GM21786 (cell line): ENCODE results near the gene PTPN6.
A peak's percentile ranks its signal among the peaks of the same experiment; 100 is the strongest.

Experiments
- ATAC-seq: cut with Tn5 transposase; IDR thresholded peaks from one replicate; pipeline ENCODE4 v1.9.1; 2021; ENCODE audit not compliant: unreplicated experiment

The PTPN6 gene

GRCh38 chr12:6965026-6965661, 14.0 kb downstream of the PTPN6 start:
- ATAC-seq: peak; percentile 50

DNA sequence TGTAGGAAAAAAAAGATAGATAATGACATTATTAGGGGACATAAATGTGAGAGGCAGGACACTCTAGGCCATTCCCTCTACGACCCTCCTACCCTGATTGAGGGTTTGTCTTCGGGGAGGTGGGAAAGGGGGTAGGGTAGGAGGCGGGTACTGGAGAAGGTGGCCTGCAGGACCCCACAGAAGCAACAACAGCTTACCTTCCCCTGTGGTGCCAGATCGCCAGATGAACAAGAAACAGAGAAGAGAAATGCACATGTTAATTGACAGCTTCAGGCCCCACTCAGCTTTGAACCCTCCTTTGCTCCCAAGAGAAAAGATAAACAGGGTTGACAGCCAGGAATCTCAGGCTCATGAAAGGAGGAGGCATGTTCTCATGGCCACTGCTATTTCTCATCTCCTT, 14.6 kb downstream of the PTPN6 start:
- ATAC-seq: no peak

- no peak for ATAC-seq
Measured at GRCh38 chr12:6966351-6966750, 15.2 kb downstream of the PTPN6 start.

DNA sequence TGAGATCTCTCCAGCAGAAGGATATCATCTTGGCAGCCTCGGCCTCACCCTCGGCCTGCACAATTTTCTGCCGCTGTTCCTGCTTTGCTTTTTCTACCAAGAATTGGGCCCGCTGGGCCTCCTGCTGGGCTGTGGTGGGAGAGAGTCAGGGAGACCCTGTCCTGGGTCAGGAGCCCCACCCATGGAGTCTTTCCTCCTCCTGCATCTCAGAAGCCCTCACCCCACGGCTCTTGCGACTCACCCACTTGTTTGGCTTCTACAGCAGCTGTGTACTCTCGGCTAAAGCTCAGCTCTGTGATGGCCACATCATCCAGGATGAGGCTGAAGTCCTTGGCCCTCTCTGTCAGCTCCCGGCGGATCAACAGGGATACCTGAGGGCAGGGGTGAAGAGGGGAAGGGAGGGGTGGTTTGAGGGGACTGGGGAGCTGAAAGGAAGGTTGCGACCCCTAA, 16.5 kb downstream of the PTPN6 start:
- no peak for ATAC-seq

GRCh38 chr12:6968426-6968825, 17.3 kb downstream of the PTPN6 start:
- ATAC-seq: no peak

- peak; percentile 20 for ATAC-seq
Measured at GRCh38 chr12:6970096-6970527, 19.0 kb downstream of the PTPN6 start.

DNA sequence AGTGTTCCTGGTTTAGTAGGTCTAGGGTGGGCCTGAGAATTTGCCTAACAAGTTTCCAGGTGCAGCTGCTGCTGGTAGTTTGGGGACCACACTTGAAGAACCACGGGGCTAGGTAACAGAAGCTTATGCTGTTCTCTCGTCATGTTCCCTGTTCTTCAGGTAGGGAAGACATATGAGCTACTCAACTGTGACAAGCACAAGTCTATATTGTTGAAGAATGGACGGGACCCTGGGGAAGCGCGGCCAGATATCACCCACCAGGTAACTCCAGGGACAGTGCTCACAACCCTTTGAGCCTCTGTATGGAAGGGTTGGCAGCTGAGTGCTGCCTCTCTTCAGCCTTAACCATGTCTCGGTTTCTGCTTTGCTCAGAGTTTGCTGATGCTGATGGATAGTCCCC, 23.0 kb downstream of the PTPN6 start:
- ATAC-seq: no peak

GRCh38 chr12:6975297-6976032, 24.3 kb downstream of the PTPN6 start:
- ATAC-seq: no peak

- no peak for ATAC-seq
Measured at GRCh38 chr12:6977653-6978052, 26.5 kb downstream of the PTPN6 start.

- no peak for ATAC-seq
Measured at GRCh38 chr12:6978188-6978587, 27.0 kb downstream of the PTPN6 start.

- no peak for ATAC-seq
Measured at GRCh38 chr12:6978611-6979011, 27.5 kb downstream of the PTPN6 start.

DNA sequence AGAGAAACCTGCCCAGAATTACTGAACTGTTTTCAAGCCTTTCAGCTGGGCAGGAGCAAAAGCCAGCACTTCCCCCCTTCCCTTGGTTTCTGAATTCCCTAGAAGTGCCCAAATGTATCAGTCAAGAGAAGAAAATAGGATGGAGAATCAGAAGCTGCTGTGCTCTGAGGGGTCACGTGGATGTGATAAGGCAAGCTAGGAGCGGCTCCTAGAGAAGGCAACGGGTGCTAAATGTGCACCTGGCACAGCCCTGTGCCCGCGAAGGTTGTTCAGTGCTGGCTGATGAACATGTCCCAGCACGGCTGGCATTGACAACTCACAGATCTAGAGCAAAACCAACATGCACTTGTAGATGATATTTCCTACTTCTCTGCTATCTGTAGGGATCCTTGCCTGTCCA, 27.9 kb downstream of the PTPN6 start:
- ATAC-seq: no peak

- ATAC-seq: no peak
Measured at GRCh38 chr12:6979453-6979852, 28.3 kb downstream of the PTPN6 start.

GRCh38 chr12:6980075-6980474, 28.9 kb downstream of the PTPN6 start:
- ATAC-seq: no peak

DNA sequence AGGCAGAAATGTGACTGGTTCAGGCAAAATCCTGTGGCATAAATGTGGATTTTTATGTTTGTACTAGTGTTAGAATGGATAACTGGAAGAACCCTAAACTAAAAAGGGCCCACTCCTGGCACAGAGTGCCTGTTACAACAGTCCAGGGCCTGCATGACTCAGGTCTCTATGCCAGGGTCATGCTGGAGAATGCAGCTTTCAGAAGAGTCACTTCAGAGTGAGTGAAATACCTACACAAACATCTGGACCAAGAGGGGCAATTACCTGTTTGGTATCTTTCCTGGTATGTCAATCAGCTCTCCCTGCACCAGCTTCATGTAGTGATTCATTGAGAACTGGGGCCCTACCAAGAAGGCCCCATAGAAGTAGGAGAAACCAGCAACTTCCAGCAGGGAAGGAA, 29.6 kb downstream of the PTPN6 start:
- ATAC-seq: no peak

DNA sequence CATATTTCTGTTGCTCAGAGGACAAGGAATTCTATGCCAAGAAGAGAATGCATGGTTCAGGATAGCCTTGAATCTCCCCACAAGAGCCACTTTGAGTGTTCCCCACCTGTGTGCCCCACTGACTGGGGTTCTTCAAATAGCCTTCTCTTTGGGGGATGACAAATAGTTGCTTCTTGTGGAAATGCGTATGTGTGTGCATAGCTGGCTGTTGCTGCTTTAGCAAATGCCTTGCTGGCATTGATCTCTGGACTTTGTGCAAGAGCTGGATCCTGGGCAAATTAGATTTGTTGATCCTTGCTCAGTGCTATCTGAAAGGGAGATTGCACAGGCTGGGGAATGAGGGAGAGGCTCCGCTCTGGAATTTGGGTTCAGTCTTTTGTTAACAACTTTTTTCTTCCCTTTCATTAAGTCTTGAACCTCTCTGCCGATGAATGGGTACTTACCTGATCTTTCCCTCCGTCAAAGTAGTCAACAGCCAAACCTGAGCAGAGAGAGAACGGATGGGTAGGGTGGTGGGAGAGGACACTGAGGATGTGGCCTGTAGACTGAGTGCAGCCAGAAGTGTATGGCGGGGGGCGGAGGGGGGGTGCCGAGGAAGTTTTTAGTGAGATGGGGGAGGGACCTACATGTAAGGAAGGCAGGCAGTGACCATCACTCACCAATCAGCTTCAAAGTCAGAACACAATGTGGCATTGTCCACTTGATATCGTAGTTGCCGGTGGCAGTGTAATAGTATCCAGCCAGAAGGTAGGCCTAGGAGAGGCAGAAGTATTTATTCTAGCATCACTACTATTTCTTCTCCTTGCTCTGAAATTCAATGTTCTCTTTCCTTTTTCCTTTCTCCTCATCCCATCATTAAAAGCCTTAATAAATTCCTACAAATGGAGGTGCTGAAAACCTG, 30.2 kb downstream of the PTPN6 start:
- no peak for ATAC-seq

GRCh38 chr12:6982532-6982931, 31.4 kb downstream of the PTPN6 start:
- ATAC-seq: no peak

DNA sequence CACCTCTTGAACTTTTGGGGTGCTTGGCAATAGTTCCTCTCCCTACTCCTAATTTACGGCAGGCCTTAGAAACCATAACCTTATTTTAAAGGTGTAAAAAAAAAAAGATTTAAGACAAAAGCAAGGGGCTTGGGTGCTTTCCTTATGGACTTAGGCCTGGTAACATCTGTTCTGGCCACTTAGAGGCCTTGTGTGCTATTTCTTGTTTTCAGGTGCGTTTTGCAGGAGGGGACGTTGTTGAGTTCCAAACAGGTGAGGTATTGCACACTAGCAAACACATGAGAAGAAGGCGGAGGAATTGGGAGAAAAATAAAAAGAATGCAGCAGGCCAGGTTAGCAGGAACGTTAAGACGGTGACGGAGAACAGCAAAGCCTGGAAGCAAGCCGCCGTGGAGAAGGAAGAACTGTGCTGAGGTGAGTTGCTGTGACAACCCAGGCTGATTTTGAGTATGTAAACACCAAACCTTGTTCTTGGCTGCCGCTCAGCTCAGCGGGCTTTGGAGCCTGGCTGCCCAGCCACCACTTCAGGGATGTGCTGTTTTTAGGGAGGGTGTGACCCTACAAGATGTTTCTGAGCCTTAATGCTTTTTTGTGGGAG, 36.9 kb downstream of the PTPN6 start:
- ATAC-seq: no peak

- no peak for ATAC-seq
Measured at GRCh38 chr12:6996040-6996441, 44.9 kb downstream of the PTPN6 start.

DNA sequence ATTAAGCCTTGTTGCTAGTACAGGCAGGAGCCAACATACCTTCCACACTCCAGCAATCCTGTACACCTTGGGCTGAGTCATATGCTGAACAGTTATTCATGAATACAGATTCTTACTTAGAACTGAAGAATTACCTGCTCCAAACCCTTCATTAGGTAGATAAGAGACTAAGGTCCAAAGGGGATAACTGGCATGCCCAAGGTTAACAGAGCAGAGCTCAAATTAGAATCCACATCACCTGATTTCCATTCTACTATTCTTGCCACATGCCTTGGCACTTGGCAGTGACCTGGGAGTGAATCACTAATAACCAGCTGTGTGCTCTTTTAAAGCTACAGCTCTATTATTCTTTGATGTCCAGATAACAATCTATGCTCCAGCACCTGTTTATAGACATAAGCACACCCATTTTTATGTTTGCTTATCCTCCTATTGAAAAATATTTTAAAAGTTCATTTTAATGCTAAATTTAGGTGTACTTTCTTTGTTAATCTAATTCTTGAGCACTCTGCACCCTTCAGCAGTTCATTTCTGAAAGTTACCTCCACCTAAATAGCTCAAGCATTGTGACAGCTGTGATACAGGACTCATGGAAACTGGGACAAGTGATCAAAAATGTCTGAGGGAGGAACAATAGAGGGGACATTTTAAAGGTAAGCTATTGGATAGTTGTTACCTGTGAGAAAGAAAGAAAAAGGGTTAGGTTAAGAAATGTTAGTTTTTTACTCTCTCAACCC, 47.7 kb downstream of the PTPN6 start:
- ATAC-seq: no peak
